ENCODE results near the gene CEMIP. TPM values are rescaled to one million over a fixed set of nuclear protein-coding genes. Genes with fewer than 3 reads are reported as not detected.

The CEMIP gene
- total RNA-seq, 1 donor from 2014 or later, result not detected

DNA sequence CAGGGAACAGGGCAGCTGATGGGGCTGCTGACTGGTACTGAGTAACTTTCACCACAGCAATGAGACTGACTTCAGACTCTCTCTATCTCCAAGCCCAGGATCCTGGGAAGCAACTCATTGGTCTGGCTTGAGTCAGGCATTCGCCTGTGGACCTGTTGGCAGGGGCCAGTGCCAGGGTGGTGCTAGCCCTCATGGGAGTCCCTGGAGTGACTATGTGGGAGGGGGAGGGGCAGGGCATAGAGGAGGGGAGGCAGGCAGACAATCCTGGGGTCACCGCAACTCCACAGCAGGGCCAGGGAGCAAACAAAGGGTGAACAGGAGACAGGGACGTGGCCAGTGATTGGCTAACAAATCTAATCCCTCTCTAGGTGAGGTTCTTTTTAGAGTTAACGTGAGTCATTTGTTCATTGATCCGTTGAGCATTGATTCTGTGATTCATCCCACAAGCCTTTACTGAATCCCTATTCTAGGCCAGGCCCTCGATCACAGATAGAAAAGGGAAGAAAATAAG lies 71.8 kb downstream of the CEMIP start:
- Histone ChIP-seq H3K9me3 (ENCODE audit: low read depth) (no peaks in the 10 kb centered on the region), H3K36me3 (no peaks in the 10 kb centered on the region), H3K9ac (no peak overlapping the region), H3K4me3 (no peak overlapping the region), H3K79me2 (ENCODE audit: low read depth) (no peaks in the 10 kb centered on the region), H3K4me2 (no peak overlapping the region), H3K27me3 (no peaks in the 10 kb centered on the region), H3K4me1 (peaks cover 7% of the 10 kb centered on the region), H2AFZ (replicated peaks) (no peak overlapping the region), H4K20me1 (ENCODE audit: low read depth) (no peaks in the 10 kb centered on the region), H3K27ac (no peak overlapping the region), H3F3A (ENCODE audit: low read depth) (no peaks in the 10 kb centered on the region)
- Mint-ChIP-seq H3K4me3 (no peak overlapping the region), H3K4me1 (peaks cover 2% of the 10 kb centered on the region), H3K9me3 (no peaks in the 10 kb centered on the region), H3K36me3 (no peaks in the 10 kb centered on the region), H3K27me3 (ENCODE audit: insufficient read depth, low read depth) (peaks cover 6% of the 10 kb centered on the region), H3K27ac (no peak overlapping the region)
- DNase-seq (ENCODE audit: low spot score), result no peak
- TF ChIP-seq EZH2 (IDR thresholded peaks at IDR 0.05), result no peak
- TF ChIP-seq, protein P1, sequence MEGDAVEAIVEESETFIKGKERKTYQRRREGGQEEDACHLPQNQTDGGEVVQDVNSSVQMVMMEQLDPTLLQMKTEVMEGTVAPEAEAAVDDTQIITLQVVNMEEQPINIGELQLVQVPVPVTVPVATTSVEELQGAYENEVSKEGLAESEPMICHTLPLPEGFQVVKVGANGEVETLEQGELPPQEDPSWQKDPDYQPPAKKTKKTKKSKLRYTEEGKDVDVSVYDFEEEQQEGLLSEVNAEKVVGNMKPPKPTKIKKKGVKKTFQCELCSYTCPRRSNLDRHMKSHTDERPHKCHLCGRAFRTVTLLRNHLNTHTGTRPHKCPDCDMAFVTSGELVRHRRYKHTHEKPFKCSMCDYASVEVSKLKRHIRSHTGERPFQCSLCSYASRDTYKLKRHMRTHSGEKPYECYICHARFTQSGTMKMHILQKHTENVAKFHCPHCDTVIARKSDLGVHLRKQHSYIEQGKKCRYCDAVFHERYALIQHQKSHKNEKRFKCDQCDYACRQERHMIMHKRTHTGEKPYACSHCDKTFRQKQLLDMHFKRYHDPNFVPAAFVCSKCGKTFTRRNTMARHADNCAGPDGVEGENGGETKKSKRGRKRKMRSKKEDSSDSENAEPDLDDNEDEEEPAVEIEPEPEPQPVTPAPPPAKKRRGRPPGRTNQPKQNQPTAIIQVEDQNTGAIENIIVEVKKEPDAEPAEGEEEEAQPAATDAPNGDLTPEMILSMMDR (IDR thresholded peaks at IDR 0.05), result no peak
- TF ChIP-seq EZH2phosphoT487 (IDR thresholded peaks at IDR 0.05), result no peak

GRCh38 chr15:80852676-80853075 lies 73.5 kb downstream of the CEMIP start:
- Histone ChIP-seq H3K27ac (no peak overlapping the region), H3K36me3 (no peaks in the 10 kb centered on the region), H3K9me3 (ENCODE audit: low read depth) (no peaks in the 10 kb centered on the region), H3K4me2 (no peak overlapping the region), H3K4me1 (peaks cover 17% of the 10 kb centered on the region), H3K27me3 (no peaks in the 10 kb centered on the region), H3K79me2 (ENCODE audit: low read depth) (no peaks in the 10 kb centered on the region), H3K9ac (no peak overlapping the region), H4K20me1 (ENCODE audit: low read depth) (no peaks in the 10 kb centered on the region), H2AFZ (replicated peaks) (no peak overlapping the region), H3K4me3 (no peak overlapping the region), H3F3A (ENCODE audit: low read depth) (peaks cover 6% of the 10 kb centered on the region)
- H3K4me1 Mint-ChIP-seq, result peaks cover 12% of the 10 kb centered on the region
- H3K27ac Mint-ChIP-seq, result no peak overlapping the region
- no peak for TF ChIP-seq EZH2phosphoT487 (IDR thresholded peaks at IDR 0.05)
- no peak for TF ChIP-seq EZH2 (IDR thresholded peaks at IDR 0.05)
- TF ChIP-seq, protein P1 (IDR thresholded peaks at IDR 0.05), result no peak
- DNase-seq (ENCODE audit: low spot score), result no peak
- H3K9me3 Mint-ChIP-seq, result no peaks in the 10 kb centered on the region
- no peaks in the 10 kb centered on the region for H3K36me3 Mint-ChIP-seq
- H3K4me3 Mint-ChIP-seq, result no peak overlapping the region
- H3K27me3 Mint-ChIP-seq (ENCODE audit: insufficient read depth, low read depth), result peaks cover 8% of the 10 kb centered on the region

- no peak overlapping the region for H3K4me3 ChIP-seq
- Mint-ChIP-seq H3K36me3 (no peaks in the 10 kb centered on the region), H3K27me3 (ENCODE audit: insufficient read depth, low read depth) (peaks cover 5% of the 10 kb centered on the region), H3K4me3 (no peak overlapping the region), H3K27ac (no peak overlapping the region), H3K9me3 (no peaks in the 10 kb centered on the region), H3K4me1 (peaks cover 12% of the 10 kb centered on the region)
- TF ChIP-seq EZH2 (IDR thresholded peaks at IDR 0.05) (no peak), EZH2phosphoT487 (IDR thresholded peaks at IDR 0.05) (no peak)
- TF ChIP-seq, protein P1 (IDR thresholded peaks at IDR 0.05), result no peak
- H3K4me2 ChIP-seq, result no peak overlapping the region
- peaks cover 6% of the 10 kb centered on the region for H3F3A ChIP-seq (ENCODE audit: low read depth)
- no peaks in the 10 kb centered on the region for H3K9me3 ChIP-seq (ENCODE audit: low read depth)
- H3K9ac ChIP-seq, result no peak overlapping the region
- peaks cover 17% of the 10 kb centered on the region for H3K4me1 ChIP-seq
- H2AFZ ChIP-seq (replicated peaks), result no peak overlapping the region
- H3K79me2 ChIP-seq (ENCODE audit: low read depth), result no peaks in the 10 kb centered on the region
- no peaks in the 10 kb centered on the region for H3K36me3 ChIP-seq
- no peaks in the 10 kb centered on the region for H4K20me1 ChIP-seq (ENCODE audit: low read depth)
- no peak for DNase-seq (ENCODE audit: low spot score)
- H3K27ac ChIP-seq, result no peak overlapping the region
- H3K27me3 ChIP-seq, result no peaks in the 10 kb centered on the region
These were observed 74.9 kb downstream of the CEMIP start for GRCh38 chr15:80854104-80854503.

Measured in neural progenitor cell (in vitro differentiated cells).